Neutrophil (primary cell): ENCODE results near the gene TACR2.

Experiments used
- H3K27ac ChIP-seq: fragments of 200-600 bp; sonication (generic); 2 replicates; pipeline ENCODE4 v1.5.1; 2016; ENCODE audit warnings: mild to moderate bottlenecking, moderate library complexity
- H3K27me3 ChIP-seq: fragments of 200-600 bp; sonication (generic); 2 replicates; pipeline ENCODE4 v1.6.0; 2016; ENCODE audit warnings: mild to moderate bottlenecking
- H3K36me3 ChIP-seq: fragments of 200-600 bp; sonication (generic); 2 replicates; pipeline ENCODE4 v1.5.1; 2017
- H3K4me1 ChIP-seq, 2 experiments: fragments of 200-600 bp in 1 of 2; sonication (generic) in 1 of 2; 1 replicate in 1 of 2; 2 replicates in 1 of 2; pipeline versions ENCODE4 v1.5.1 to v1.6.1; 2013 to 2016; ENCODE audit warnings: low read depth in 1 of 2, low read length in 1 of 2, mild to moderate bottlenecking in 1 of 2, moderate library complexity in 1 of 2; ENCODE audit not compliant: control insufficient read depth in 1 of 2, insufficient read depth in 1 of 2
- H3K4me3 ChIP-seq, 2 experiments: fragments of 200-600 bp in 1 of 2; sonication (generic) in 1 of 2; 1 replicate in 1 of 2; 2 replicates in 1 of 2; pipeline ENCODE4 v1.5.1; 2013 to 2016; ENCODE audit warnings: low read depth in 1 of 2, low read length in 1 of 2, mild to moderate bottlenecking in 1 of 2, moderate library complexity in 1 of 2
- H3K9me3 ChIP-seq: fragments of 200-600 bp; sonication (generic); 2 replicates; pipeline ENCODE4 v1.5.1; 2016
- CTCF ChIP-seq: fragments of 200-600 bp; sonication (generic); IDR thresholded peaks from 2 replicates; pipeline ENCODE4 v1.5.1; 2016; ENCODE audit warnings: antibody characterized with exemption

Gene TACR2

GRCh38 chr10:69388488-69388887 lies 28.2 kb downstream of the TACR2 start:
- no peaks in the 10 kb centered on the region for H3K27me3 ChIP-seq
- peaks cover 94% of the 10 kb centered on the region for H3K36me3 ChIP-seq
- H3K4me3 ChIP-seq, result no peak overlapping the region
- no peak for TF ChIP-seq CTCF
- H3K9me3 ChIP-seq, result no peaks in the 10 kb centered on the region
- no peak overlapping the region for H3K27ac ChIP-seq
- peaks cover 4 to 5% of the 10 kb centered on the region in 2 experiments for H3K4me1 ChIP-seq

GRCh38 chr10:69387500-69387899 lies 29.2 kb downstream of the TACR2 start:
- no peaks in the 10 kb centered on the region for H3K27me3 ChIP-seq
- peaks cover 3 to 4% of the 10 kb centered on the region in 2 experiments for H3K4me1 ChIP-seq
- no peak for TF ChIP-seq CTCF
- no peaks in the 10 kb centered on the region for H3K9me3 ChIP-seq
- no peak overlapping the region for H3K27ac ChIP-seq
- peaks cover 100% of the 10 kb centered on the region for H3K36me3 ChIP-seq
- no peak overlapping the region for H3K4me3 ChIP-seq

GRCh38 chr10:69385454-69386350 lies 31.0 kb downstream of the TACR2 start:
- Histone ChIP-seq H3K4me3 (no peak overlapping the region), H3K36me3 (peaks cover 99% of the 10 kb centered on the region), H3K9me3 (no peaks in the 10 kb centered on the region), H3K27ac (no peak overlapping the region), H3K4me1 (no peaks in the 10 kb centered on the region), H3K27me3 (no peaks in the 10 kb centered on the region)
- no peak for TF ChIP-seq CTCF

GRCh38 chr10:69384320-69384719 lies 32.4 kb downstream of the TACR2 start:
- no peak for TF ChIP-seq CTCF
- H3K4me3 ChIP-seq, result no peak overlapping the region
- H3K4me1 ChIP-seq, result no peaks in the 10 kb centered on the region
- H3K36me3 ChIP-seq, result peaks cover 99% of the 10 kb centered on the region
- H3K27ac ChIP-seq, result no peak overlapping the region
- no peaks in the 10 kb centered on the region for H3K9me3 ChIP-seq
- H3K27me3 ChIP-seq, result no peaks in the 10 kb centered on the region

- Histone ChIP-seq H3K27ac (no peak overlapping the region), H3K4me3 (no peak overlapping the region), H3K36me3 (peaks cover 99% of the 10 kb centered on the region), H3K27me3 (no peaks in the 10 kb centered on the region), H3K4me1 (no peaks in the 10 kb centered on the region), H3K9me3 (no peaks in the 10 kb centered on the region)
- TF ChIP-seq CTCF, result no peak
Observed at GRCh38 chr10:69383558-69383957, 33.2 kb downstream of the TACR2 start.
